HUES6 (cell line): ENCODE data around the gene MRPL52.
"Not testable (repeated sequence)": the region's sequence is repeated elsewhere in the genome, so short reads cannot be mapped to it uniquely, and the experiment has no call there.

Source experiments
- H3K27ac ChIP-seq: 2 replicates; pipeline ENCODE4 v1.7.0; 2013; ENCODE audit warnings: low read depth, mild to moderate bottlenecking, low read length, inconsistent platforms
- H3K27me3 ChIP-seq: 2 replicates; pipeline ENCODE4 v1.6.1; 2013; ENCODE audit warnings: low read length; ENCODE audit not compliant: control insufficient read depth, insufficient read depth
- H3K36me3 ChIP-seq: 2 replicates; pipeline ENCODE4 v1.6.1; 2013; ENCODE audit warnings: low read length; ENCODE audit not compliant: control insufficient read depth, insufficient read depth
- H3K4me1 ChIP-seq: 2 replicates; pipeline ENCODE4 v1.6.1; 2013; ENCODE audit warnings: low read length; ENCODE audit not compliant: control insufficient read depth, insufficient read depth
- H3K4me3 ChIP-seq: 2 replicates; pipeline ENCODE4 v1.5.1; 2013; ENCODE audit warnings: low read depth, low read length
- H3K9ac ChIP-seq: one replicate; pipeline ENCODE4 v1.6.1; 2013; ENCODE audit warnings: mild to moderate bottlenecking, low read length
- H3K9me3 ChIP-seq: 2 replicates; pipeline ENCODE4 v1.6.1; 2013; ENCODE audit warnings: low read depth, low read length; ENCODE audit not compliant: control insufficient read depth, insufficient read depth

The MRPL52 gene

GRCh38 chr14:22796087-22796707 is 33.5 kb upstream of the MRPL52 start:
- H3K9ac ChIP-seq: peak overlapping the region; percentile 2
- H3K4me3 ChIP-seq: no peak overlapping the region
- H3K36me3 ChIP-seq: no peaks in the 10 kb centered on the region
- peaks cover 4% of the 10 kb centered on the region; the same call in 1 of the 2 replicates for H3K9me3 ChIP-seq
- peaks cover 18% of the 10 kb centered on the region for H3K4me1 ChIP-seq
- no peak overlapping the region; the same call in 1 of the 2 replicates for H3K27ac ChIP-seq
- H3K27me3 ChIP-seq: no peaks in the 10 kb centered on the region

- no peak overlapping the region for H3K27ac ChIP-seq
- H3K27me3 ChIP-seq: no peaks in the 10 kb centered on the region
- peaks cover 4% of the 10 kb centered on the region; the same call in 1 of the 2 replicates for H3K9me3 ChIP-seq
- no peaks in the 10 kb centered on the region for H3K36me3 ChIP-seq
- H3K9ac ChIP-seq: peak overlapping the region; percentile 2
- peaks cover 18% of the 10 kb centered on the region for H3K4me1 ChIP-seq
- H3K4me3 ChIP-seq: peak overlapping the region; percentile 12; the same call in 1 of the 2 replicates
Measured at GRCh38 chr14:22797017-22797917, 32.4 kb upstream of the MRPL52 start.

- no peak overlapping the region for H3K9ac ChIP-seq
- H3K27ac ChIP-seq: no peak overlapping the region
- peaks cover 4% of the 10 kb centered on the region; the same call in 1 of the 2 replicates for H3K9me3 ChIP-seq
- no peaks in the 10 kb centered on the region for H3K27me3 ChIP-seq
- H3K4me3 ChIP-seq: no peak overlapping the region
- H3K36me3 ChIP-seq: no peaks in the 10 kb centered on the region
- peaks cover 18% of the 10 kb centered on the region for H3K4me1 ChIP-seq
Measured at GRCh38 chr14:22798528-22798927, 31.2 kb upstream of the MRPL52 start.

- no peaks in the 10 kb centered on the region for H3K27me3 ChIP-seq
- no peak overlapping the region for H3K9ac ChIP-seq
- no peak overlapping the region for H3K4me3 ChIP-seq
- H3K4me1 ChIP-seq: peaks cover 18% of the 10 kb centered on the region
- H3K36me3 ChIP-seq: no peaks in the 10 kb centered on the region
- no peak overlapping the region for H3K27ac ChIP-seq
- H3K9me3 ChIP-seq: peaks cover 4% of the 10 kb centered on the region; the same call in 1 of the 2 replicates
Measured at GRCh38 chr14:22800346-22800745, 29.3 kb upstream of the MRPL52 start.

GRCh38 chr14:22801716-22802115 is 28.0 kb upstream of the MRPL52 start:
- no peaks in the 10 kb centered on the region for H3K9me3 ChIP-seq
- no peak overlapping the region for H3K9ac ChIP-seq
- no peak overlapping the region for H3K27ac ChIP-seq
- no peak overlapping the region for H3K4me3 ChIP-seq
- H3K27me3 ChIP-seq: no peaks in the 10 kb centered on the region
- H3K36me3 ChIP-seq: no peaks in the 10 kb centered on the region
- peaks cover 11% of the 10 kb centered on the region for H3K4me1 ChIP-seq

- no peaks in the 10 kb centered on the region for H3K9me3 ChIP-seq
- H3K4me1 ChIP-seq: peaks cover 4% of the 10 kb centered on the region; the same call in 1 of the 2 replicates
- no peak overlapping the region for H3K9ac ChIP-seq
- H3K4me3 ChIP-seq: no peak overlapping the region
- H3K27me3 ChIP-seq: no peaks in the 10 kb centered on the region
- H3K36me3 ChIP-seq: no peaks in the 10 kb centered on the region
- H3K27ac ChIP-seq: no peak overlapping the region
Measured at GRCh38 chr14:22802860-22803686, 26.6 kb upstream of the MRPL52 start.

- H3K4me3 ChIP-seq: no peak overlapping the region
- no peak overlapping the region for H3K9ac ChIP-seq
- no peaks in the 10 kb centered on the region for H3K9me3 ChIP-seq
- no peaks in the 10 kb centered on the region for H3K27me3 ChIP-seq
- H3K4me1 ChIP-seq: peaks cover 4% of the 10 kb centered on the region; the same call in 1 of the 2 replicates
- no peak overlapping the region for H3K27ac ChIP-seq
- H3K36me3 ChIP-seq: no peaks in the 10 kb centered on the region
Measured at GRCh38 chr14:22803687-22803974, 26.1 kb upstream of the MRPL52 start.

- not testable (repeated sequence) for H3K4me3 ChIP-seq, H3K9me3 ChIP-seq, H3K4me1 ChIP-seq, H3K36me3 ChIP-seq, H3K27ac ChIP-seq, H3K9ac ChIP-seq, H3K27me3 ChIP-seq
Measured at GRCh38 chr14:22805235-22805634, 24.5 kb upstream of the MRPL52 start.

- Histone ChIP-seq H3K36me3 (no peaks in the 10 kb centered on the region), H3K9ac (no peak overlapping the region), H3K9me3 (no peaks in the 10 kb centered on the region), H3K27ac (no peak overlapping the region), H3K4me3 (no peak overlapping the region), H3K27me3 (no peaks in the 10 kb centered on the region), H3K4me1 (peaks cover 4% of the 10 kb centered on the region; the same call in 1 of the 2 replicates)
Measured at GRCh38 chr14:22807432-22808087, 22.1 kb upstream of the MRPL52 start.

GRCh38 chr14:22808388-22809209 is 21.1 kb upstream of the MRPL52 start:
- no peak overlapping the region for H3K4me3 ChIP-seq
- H3K9ac ChIP-seq: no peak overlapping the region
- H3K27ac ChIP-seq: no peak overlapping the region
- no peaks in the 10 kb centered on the region for H3K36me3 ChIP-seq
- no peaks in the 10 kb centered on the region for H3K9me3 ChIP-seq
- H3K27me3 ChIP-seq: no peaks in the 10 kb centered on the region
- H3K4me1 ChIP-seq: peaks cover 4% of the 10 kb centered on the region; the same call in 1 of the 2 replicates
